ENCODE measurements around the gene ZMYM4.

- no peak for TF ChIP-seq YY1 (IDR thresholded peaks at IDR 0.05; ENCODE audit: insufficient read depth, insufficient read length)
- TF ChIP-seq ZNF274 (IDR thresholded peaks at IDR 0.05; ENCODE audit: low read depth, low read length): no peak
- TF ChIP-seq SUZ12 (IDR thresholded peaks at IDR 0.05; ENCODE audit: extremely low read depth, insufficient read depth, insufficient read length): no peak
Observed at GRCh38 chr1:35319988-35320713, 51.6 kb downstream of the ZMYM4 start.
